ENCODE data around the gene TBCK.

TBCK gene

DNA sequence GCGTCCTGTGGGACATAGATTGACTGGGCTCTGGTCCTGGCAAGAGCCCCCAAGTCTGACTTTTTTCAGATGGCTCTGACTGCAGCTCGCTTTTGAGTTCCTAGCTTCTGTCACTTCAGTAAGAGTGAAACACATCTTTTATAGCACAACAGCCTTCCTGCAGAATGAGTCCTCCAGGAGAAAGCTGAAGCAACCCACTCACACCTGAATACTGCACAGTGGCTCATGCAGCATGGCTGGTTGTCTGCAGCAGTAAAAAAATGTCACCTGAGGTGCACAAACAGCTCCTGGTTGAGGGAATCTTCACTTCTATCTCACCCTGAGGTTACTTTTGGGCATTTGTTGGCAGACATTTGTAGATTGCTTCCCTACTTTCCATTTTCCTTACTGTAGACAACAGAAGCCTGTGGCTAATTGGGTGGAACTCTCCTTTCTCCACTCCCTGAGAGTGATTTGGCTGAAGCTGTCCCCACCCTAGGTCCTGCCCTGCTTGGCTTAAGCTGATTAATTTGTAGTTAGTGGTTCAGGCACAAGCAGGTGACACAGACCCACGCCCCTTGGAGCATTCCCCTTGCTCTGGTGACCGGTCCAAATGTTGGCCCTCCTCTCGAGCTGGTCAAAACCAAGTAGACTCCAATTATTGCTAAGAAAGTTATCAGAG lies 321.0 kb downstream of the TBCK start:
- no peak for TF ChIP-seq CTCF (IDR thresholded peaks at IDR 0.05; ENCODE audit: control extremely low read depth, extremely low read depth, low read depth, missing control alignments)
- ChIA-PET POLR2A (no interaction called here), CTCF (no interaction called here)
- DNase-seq (ENCODE audit: extremely low spot score) = no peak

- ChIA-PET CTCF (no interaction called here), POLR2A (interaction anchor here (0.6 kb wide), 2 partner anchors 25 to 30 kb away, joined by 3 read pairs; no protein-coding TSS in a partner anchor)
- no peak for TF ChIP-seq CTCF (IDR thresholded peaks at IDR 0.05; ENCODE audit: control extremely low read depth, extremely low read depth, low read depth, missing control alignments)
- no peak for DNase-seq (ENCODE audit: extremely low spot score)
These were observed 321.9 kb downstream of the TBCK start for GRCh38 chr4:105994061-105994460.

GRCh38 chr4:105992641-105993305 lies 323.2 kb downstream of the TBCK start:
- no peak for TF ChIP-seq CTCF (IDR thresholded peaks at IDR 0.05; ENCODE audit: control extremely low read depth, extremely low read depth, low read depth, missing control alignments)
- DNase-seq (ENCODE audit: extremely low spot score) = no peak
- ChIA-PET CTCF (interaction anchor here (1.3 kb wide), 1 partner anchor 17 kb away, joined by 3 read pairs; no protein-coding TSS in a partner anchor), POLR2A (no interaction called here)

GRCh38 chr4:105991726-105992125 lies 324.3 kb downstream of the TBCK start:
- DNase-seq (ENCODE audit: extremely low spot score) = no peak
- ChIA-PET CTCF (interaction anchor here (1.3 to 1.4 kb wide), 2 partner anchors 12 to 16 kb away, joined by 3 read pairs; no protein-coding TSS in a partner anchor), POLR2A (no interaction called here)
- no peak for TF ChIP-seq CTCF (IDR thresholded peaks at IDR 0.05; ENCODE audit: control extremely low read depth, extremely low read depth, low read depth, missing control alignments)

All from GM10248 (cell line).